ENCODE data around the gene CIRBP. TPM values are rescaled to one million over a fixed set of nuclear protein-coding genes. Genes with fewer than 3 reads are reported as not detected.

CIRBP gene
- total and polyA plus RNA-seq, 4 donors: 41.1 to 135 (median 96.9) TPM

DNA sequence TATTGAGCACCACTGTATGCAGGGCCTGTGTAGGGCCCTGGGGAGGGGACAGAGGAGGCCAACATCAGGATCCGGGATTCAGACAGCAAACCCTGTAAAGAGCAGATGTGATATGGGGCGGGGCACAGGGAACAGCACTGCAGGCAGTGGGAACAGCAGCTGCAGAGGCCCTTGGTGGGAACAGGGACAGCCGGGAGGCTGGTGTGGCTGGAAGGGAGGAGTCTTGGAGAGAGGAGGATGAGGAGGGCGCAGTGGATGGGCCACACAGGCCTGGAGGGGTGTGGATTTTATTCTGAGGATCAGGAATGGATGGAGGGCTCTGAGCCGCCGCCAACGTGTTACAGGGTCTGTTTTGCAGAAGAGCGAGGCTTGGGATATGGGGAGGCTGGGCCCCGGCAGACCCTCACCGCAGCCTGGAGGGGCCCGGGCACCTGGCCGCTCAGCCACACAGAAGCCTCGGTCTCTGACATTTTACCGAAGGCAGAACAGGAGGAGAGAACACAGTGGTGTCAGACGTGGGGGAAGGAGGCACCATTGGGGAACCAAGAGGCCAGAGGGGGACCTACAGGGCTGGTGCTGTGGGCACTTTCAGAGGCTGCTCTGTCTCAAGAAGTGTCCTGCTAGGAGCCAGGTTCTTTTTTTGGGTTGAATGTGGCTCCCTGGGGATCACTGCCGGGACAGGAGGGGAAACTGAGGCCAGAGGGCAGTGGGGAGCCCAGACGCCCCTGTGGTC lies 23.5 kb downstream of the CIRBP start:
- no peak for DNase-seq (ENCODE audit: low spot score)
- Histone ChIP-seq H3K4me1 (ENCODE audit: control insufficient read depth in 4 of 4, insufficient read depth in 4 of 4, low read length in 3 of 4) (peaks cover 12 to 52% (median 25%) of the 10 kb centered on the region in 4 donors), H3K9ac (ENCODE audit: low read depth in 1 of 2, low read length in 2 of 2) (no peak overlapping the region), H3K9me3 (ENCODE audit: control insufficient read depth in 4 of 4, low read length in 3 of 4) (no peaks in the 10 kb centered on the region), H3K36me3 (ENCODE audit: control insufficient read depth in 4 of 4, insufficient read depth in 3 of 4, low read depth in 1 of 4, low read length in 3 of 4) (no peaks in the 10 kb centered on the region), H3K4me3 (ENCODE audit: low read depth in 1 of 3, low read length in 3 of 3) (no peak overlapping the region), H3K27me3 (ENCODE audit: control insufficient read depth in 4 of 4, insufficient read depth in 4 of 4, low read length in 3 of 4) (no peaks in the 10 kb centered on the region), H3K27ac (ENCODE audit: low read depth in 1 of 2, low read length in 2 of 2) (no peak overlapping the region)
- WGBS: 89% methylated on average over 17 of the region's 17 CpGs
- no peak for TF ChIP-seq FOXA2 (IDR thresholded peaks at IDR 0.05)
- TF ChIP-seq, protein P1, sequence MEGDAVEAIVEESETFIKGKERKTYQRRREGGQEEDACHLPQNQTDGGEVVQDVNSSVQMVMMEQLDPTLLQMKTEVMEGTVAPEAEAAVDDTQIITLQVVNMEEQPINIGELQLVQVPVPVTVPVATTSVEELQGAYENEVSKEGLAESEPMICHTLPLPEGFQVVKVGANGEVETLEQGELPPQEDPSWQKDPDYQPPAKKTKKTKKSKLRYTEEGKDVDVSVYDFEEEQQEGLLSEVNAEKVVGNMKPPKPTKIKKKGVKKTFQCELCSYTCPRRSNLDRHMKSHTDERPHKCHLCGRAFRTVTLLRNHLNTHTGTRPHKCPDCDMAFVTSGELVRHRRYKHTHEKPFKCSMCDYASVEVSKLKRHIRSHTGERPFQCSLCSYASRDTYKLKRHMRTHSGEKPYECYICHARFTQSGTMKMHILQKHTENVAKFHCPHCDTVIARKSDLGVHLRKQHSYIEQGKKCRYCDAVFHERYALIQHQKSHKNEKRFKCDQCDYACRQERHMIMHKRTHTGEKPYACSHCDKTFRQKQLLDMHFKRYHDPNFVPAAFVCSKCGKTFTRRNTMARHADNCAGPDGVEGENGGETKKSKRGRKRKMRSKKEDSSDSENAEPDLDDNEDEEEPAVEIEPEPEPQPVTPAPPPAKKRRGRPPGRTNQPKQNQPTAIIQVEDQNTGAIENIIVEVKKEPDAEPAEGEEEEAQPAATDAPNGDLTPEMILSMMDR (IDR thresholded peaks at IDR 0.05; ENCODE audit: low read depth, low read length, missing input control): no peak
- TF ChIP-seq RXRA (IDR thresholded peaks at IDR 0.05): no peak
- no peak for TF ChIP-seq TAF1 (conservative IDR thresholded peaks at IDR 0.05)

DNA sequence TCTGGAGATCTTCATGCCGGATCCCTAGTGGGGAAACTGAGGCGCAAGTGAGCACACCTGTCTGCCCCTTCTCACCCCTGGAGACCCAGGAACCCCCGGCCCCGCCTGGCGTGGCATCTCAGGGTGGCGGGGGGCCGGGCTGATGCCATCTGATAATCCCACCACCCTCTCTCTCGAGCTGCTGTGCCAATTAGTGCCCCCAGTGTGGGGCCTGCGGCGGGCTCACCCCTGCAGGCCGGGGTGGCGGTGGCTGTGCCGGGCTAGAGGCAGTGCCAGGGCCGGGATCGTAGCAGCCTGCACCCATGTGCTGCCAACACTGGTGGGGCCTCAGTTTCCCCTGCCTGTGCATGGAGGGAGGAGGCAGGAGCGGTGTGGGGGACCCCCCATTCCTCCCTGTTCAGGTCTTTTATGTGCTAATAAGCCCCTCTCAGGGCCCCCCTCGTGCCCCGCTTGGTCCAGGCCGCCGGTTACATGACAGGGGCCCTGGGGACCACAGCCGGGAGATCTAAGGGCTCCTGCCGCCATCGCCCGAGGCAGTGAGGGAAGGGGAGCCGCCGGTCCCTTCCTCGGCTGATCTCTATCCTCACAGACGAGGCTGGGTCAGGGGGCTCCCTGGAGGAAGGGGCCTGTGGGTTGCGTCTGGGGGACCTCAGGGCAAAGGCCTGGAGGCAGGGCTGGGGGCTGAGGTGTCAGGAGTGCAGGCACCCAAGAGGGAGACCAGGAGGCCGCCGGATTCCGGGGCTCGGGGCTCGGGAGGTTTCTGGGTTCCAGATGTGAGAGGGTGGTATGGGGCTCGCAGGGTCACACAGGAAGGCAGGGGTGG lies 24.9 kb downstream of the CIRBP start:
- DNase-seq (ENCODE audit: low spot score): no peak
- TF ChIP-seq YY1 (IDR thresholded peaks at IDR 0.05) (no peak), RXRA (IDR thresholded peaks at IDR 0.05) (no peak), NR2F2 (IDR thresholded peaks at IDR 0.05) (no peak), REST (IDR thresholded peaks at IDR 0.05) (no peak), EGR1 (IDR thresholded peaks at IDR 0.05; ENCODE audit: low read depth in 2 of 2) (no peak), TAF1 (conservative IDR thresholded peaks at IDR 0.05) (no peak), RAD21 (IDR thresholded peaks at IDR 0.05) (no peak), JUND (IDR thresholded peaks at IDR 0.05) (no peak), HNF4A (conservative IDR thresholded peaks at IDR 0.05) (no peak), FOXA2 (IDR thresholded peaks at IDR 0.05) (no peak), HNF4G (IDR thresholded peaks at IDR 0.05) (no peak)
- TF ChIP-seq, protein P1 (IDR thresholded peaks at IDR 0.05; ENCODE audit: low read depth, low read length, missing input control): no peak
- TF ChIP-seq, protein P2, sequence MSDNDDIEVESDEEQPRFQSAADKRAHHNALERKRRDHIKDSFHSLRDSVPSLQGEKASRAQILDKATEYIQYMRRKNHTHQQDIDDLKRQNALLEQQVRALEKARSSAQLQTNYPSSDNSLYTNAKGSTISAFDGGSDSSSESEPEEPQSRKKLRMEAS (IDR thresholded peaks at IDR 0.05): no peak
- Histone ChIP-seq H3K4me1 (ENCODE audit: control insufficient read depth in 4 of 4, insufficient read depth in 4 of 4, low read length in 3 of 4) (peaks cover 12 to 40% (median 23%) of the 10 kb centered on the region in 4 donors), H3K4me3 (ENCODE audit: low read depth in 1 of 3, low read length in 3 of 3) (no peak overlapping the region), H3K9me3 (ENCODE audit: control insufficient read depth in 4 of 4, low read length in 3 of 4) (no peaks in the 10 kb centered on the region), H3K27me3 (ENCODE audit: control insufficient read depth in 4 of 4, insufficient read depth in 4 of 4, low read length in 3 of 4) (no peaks in the 10 kb centered on the region), H3K9ac (ENCODE audit: low read depth in 1 of 2, low read length in 2 of 2) (no peak overlapping the region), H3K27ac (ENCODE audit: low read depth in 1 of 2, low read length in 2 of 2) (no peak overlapping the region), H3K36me3 (ENCODE audit: control insufficient read depth in 4 of 4, insufficient read depth in 3 of 4, low read depth in 1 of 4, low read length in 3 of 4) (peaks cover 0 to 5% (median 0%) of the 10 kb centered on the region in 4 donors)
- WGBS: 89% methylated on average over 35 of the region's 35 CpGs

Data from liver (tissue), 9 donors.